Left ventricle myocardium superior (tissue), 1 donor: ENCODE data around the gene PDX1. TPM values are rescaled to one million over a fixed set of nuclear protein-coding genes. Genes with fewer than 3 reads are reported as not detected.

Experiments used
- ATAC-seq: fragments of 200-7000 bp; cut with Tn5 transposase; one replicate; pipeline ENCODE4 v1.9.1; 2020; ENCODE audit warnings: mild to moderate bottlenecking, moderate library complexity
- DNase-seq: peaks from one replicate; pipeline ENCODE4 v3.0.0-alpha.2; 2020
- intact Hi-C: fragments of 100-400 bp; cut with micrococcal nuclease; formaldehyde crosslinking; loops from one replicate; pipeline ENCODE4 v1.11.0; 2022
- total RNA-seq: library from RNA; stranded (reverse); fragmentation: NEBNext Ultra II Directional; extraction: Animal tissue kit (Norgen Biotek cat#: 25700); gene quantifications from one replicate; pipeline ENCODE4 v1.2.1, GENCODE V29; 2021
- donor health status: DM: no; HTN: yes; CAD: no; lungs with severe emphysema.

PDX1 gene
- total RNA-seq, 1 donor from 2014 or later: not detected

- intact Hi-C loops: no loop called here
- DNase-seq (no peak), ATAC-seq (no peak)
Observed at GRCh38 chr13:27967736-27968315, 48.0 kb downstream of the PDX1 start.

GRCh38 chr13:27968316-27969081 is 48.7 kb downstream of the PDX1 start:
- DNase-seq (no peak), ATAC-seq (no peak)
- intact Hi-C loops: no loop called here

GRCh38 chr13:27969082-27969865 is 49.5 kb downstream of the PDX1 start, which contains the start of gene CDX2:
CDX2 (minus strand) TSS chr13:27969315; CDS start chr13:27969006, 309 bp downstream.
- intact Hi-C loops: no loop called here
- no peak for DNase-seq
- ATAC-seq: no peak

GRCh38 chr13:27969866-27970229 is 50.0 kb downstream of the PDX1 start:
- no peak for DNase-seq
- intact Hi-C loops: no loop called here

GRCh38 chr13:27970382-27971235 is 50.8 kb downstream of the PDX1 start:
- no peak for DNase-seq
- intact Hi-C loops: no loop called here

More at GRCh38 chr13:27969866-27970229, 50.0 kb downstream of the PDX1 start:
- no peak for ATAC-seq

GRCh38 chr13:27971236-27971645 is 51.4 kb downstream of the PDX1 start:
- no peak for DNase-seq
- ATAC-seq: no peak
- intact Hi-C loops: no loop called here

More at GRCh38 chr13:27970382-27971235, 50.8 kb downstream of the PDX1 start:
- ATAC-seq: no peak

GRCh38 chr13:27971776-27972477 is 52.1 kb downstream of the PDX1 start:
- intact Hi-C loops: no loop called here
- DNase-seq (no peak), ATAC-seq (no peak)

- no peak for ATAC-seq
- no peak for DNase-seq
- intact Hi-C loops: no loop called here
Observed at GRCh38 chr13:27972478-27972820, 52.6 kb downstream of the PDX1 start.

- intact Hi-C loops: no loop called here
- no peak for DNase-seq
- no peak for ATAC-seq
Observed at GRCh38 chr13:27973291-27973690, 53.5 kb downstream of the PDX1 start.

- DNase-seq (no peak), ATAC-seq (no peak)
- intact Hi-C loops: no loop called here
Observed at GRCh38 chr13:27973961-27974662, 54.3 kb downstream of the PDX1 start.

Other genes starting within 250 kb of the PDX1 start
- gene GSX1, start 127.5 kb upstream of the PDX1 start, total RNA-seq: not detected
- gene CDX2, start 49.3 kb downstream of the PDX1 start, total RNA-seq: not detected
- gene URAD, start 68.7 kb downstream of the PDX1 start, total RNA-seq: not detected
- 0.07 TPM for gene FLT3, start 180.6 kb downstream of the PDX1 start, total RNA-seq
- 9.7 TPM for gene PAN3, start 218.5 kb downstream of the PDX1 start, total RNA-seq